ENCODE data around the gene CCDC81. TPM values are rescaled to one million over a fixed set of nuclear protein-coding genes. Genes with fewer than 3 reads are reported as not detected.

Gene CCDC81
- total RNA-seq, 1 donor from 2014 or later = under 0.01 TPM

- DNase-seq (ENCODE audit: low read depth in 2 of 2) = no peak
These were observed 89.3 kb downstream of the CCDC81 start for GRCh38 chr11:86463955-86464354.

GRCh38 chr11:86464509-86465221 lies 90.0 kb downstream of the CCDC81 start:
- no peak for DNase-seq (ENCODE audit: low read depth in 2 of 2)

- DNase-seq (ENCODE audit: low read depth in 2 of 2) = no peak
These were observed 93.5 kb downstream of the CCDC81 start for GRCh38 chr11:86468169-86468568.

- DNase-seq (ENCODE audit: low read depth in 2 of 2) = peak in 1 of 2 donors; percentile 87
These were observed 95.1 kb downstream of the CCDC81 start for GRCh38 chr11:86469491-86470388.

Other genes starting within 250 kb of the CCDC81 start
- gene EED, start 130.1 kb upstream of the CCDC81 start, total RNA-seq = 10.2 and 12.8 TPM in 2 replicates
- 55.5 and 70.9 TPM in 2 replicates for gene HIKESHI, start 72.6 kb upstream of the CCDC81 start, total RNA-seq

Measured in dermis microvascular lymphatic vessel endothelial cell (primary cell).